OCI-LY3 (cell line): ENCODE measurements around the gene KIFBP.

Experiments used
- H2AFZ ChIP-seq: fragments of 200-600, 300-600 bp; shearing (Covaris generic); 2 replicates; pipeline ENCODE4 v1.6.0; 2014; ENCODE audit warnings: antibody characterized with exemption, low read depth, low read length
- H3K27ac ChIP-seq: fragments of 200-600, 300-600 bp; sonication (generic); 2 replicates; pipeline ENCODE4 v1.5.1; 2014; ENCODE audit warnings: mild to moderate bottlenecking, low read length, moderate library complexity, mixed read lengths
- H3K27me3 ChIP-seq: fragments of 200-600, 300-600 bp; sonication (generic); 2 replicates; pipeline ENCODE4 v1.6.1; 2014; ENCODE audit warnings: low read depth, low read length, mixed read lengths
- H3K36me3 ChIP-seq: fragments of 200-600, 300-600 bp; sonication (generic); replicated peaks from 2 replicates; pipeline ENCODE3; 2014; ENCODE audit warnings: low read depth, low read length, mixed read lengths
- H3K4me1 ChIP-seq: fragments of 300-600, 200-600 bp; sonication (generic); 2 replicates; pipeline ENCODE4 v1.6.1; 2014; ENCODE audit warnings: low read length, mixed read lengths
- H3K4me2 ChIP-seq: fragments of 200-600, 300-600 bp; sonication (generic); 2 replicates; pipeline ENCODE4 v1.6.1; 2014; ENCODE audit warnings: low read length, mixed read lengths
- H3K4me3 ChIP-seq: fragments of 300-600, 200-600 bp; sonication (generic); 2 replicates; pipeline ENCODE4 v1.5.1; 2014; ENCODE audit warnings: antibody characterized with exemption, mild to moderate bottlenecking, low read length, moderate library complexity
- H3K79me2 ChIP-seq: fragments of 300-600, 200-600 bp; shearing (Covaris generic); 2 replicates; pipeline ENCODE4 v1.6.1; 2014; ENCODE audit warnings: mild to moderate bottlenecking, low read length, mixed read lengths
- H3K9ac ChIP-seq: fragments of 300-600, 200-600 bp; shearing (Covaris generic); 2 replicates; pipeline ENCODE4 v1.6.0; 2014; ENCODE audit warnings: mild to moderate bottlenecking, low read length, moderate library complexity
- H3K9me3 ChIP-seq: fragments of 200-600, 300-600 bp; shearing (Covaris generic); 2 replicates; pipeline ENCODE4 v1.6.1; 2014; ENCODE audit warnings: low read length, mixed read lengths; ENCODE audit not compliant: insufficient read depth
- H4K20me1 ChIP-seq: fragments of 200-600, 300-600 bp; sonication (generic); 2 replicates; pipeline ENCODE4 v1.6.1; 2016; ENCODE audit warnings: low read length, mixed read lengths; ENCODE audit not compliant: insufficient read depth
- CTCF ChIP-seq: fragments of 200-600, 300-600 bp; sonication (generic); IDR thresholded peaks from 2 replicates; pipeline ENCODE4 v1.5.1; 2014; ENCODE audit warnings: antibody characterized with exemption, low read length, low read depth
- EZH2phosphoT487 ChIP-seq: fragments of 200-600 bp; shearing (Covaris generic); IDR thresholded peaks from 2 replicates; pipeline ENCODE4 v1.6.1; 2018; ENCODE audit warnings: antibody characterized with exemption, mixed run types, low read depth

Gene KIFBP

GRCh38 chr10:69057261-69057950 is 68.8 kb downstream of the KIFBP start:
- H3K9me3 ChIP-seq = no peaks in the 10 kb centered on the region
- no peaks in the 10 kb centered on the region for H3K27me3 ChIP-seq
- TF ChIP-seq EZH2phosphoT487 (no peak), CTCF (no peak)
- no peaks in the 10 kb centered on the region for H3K79me2 ChIP-seq
- H3K9ac ChIP-seq = no peak overlapping the region
- no peaks in the 10 kb centered on the region for H4K20me1 ChIP-seq
- H3K36me3 ChIP-seq = no peaks in the 10 kb centered on the region
- peak overlapping the region; percentile 22 for H3K4me2 ChIP-seq
- H3K4me1 ChIP-seq = peaks cover 57% of the 10 kb centered on the region
- no peak overlapping the region for H3K4me3 ChIP-seq
- H3K27ac ChIP-seq = peak overlapping the region; percentile 2; the same call in 1 of the 2 replicates
- H2AFZ ChIP-seq = peak overlapping the region; percentile 67

- no peak for TF ChIP-seq EZH2phosphoT487
- no peak for TF ChIP-seq CTCF
- Histone ChIP-seq H3K27me3 (no peaks in the 10 kb centered on the region), H3K4me2 (no peak overlapping the region), H3K36me3 (no peaks in the 10 kb centered on the region), H3K9ac (no peak overlapping the region), H3K9me3 (no peaks in the 10 kb centered on the region), H3K79me2 (no peaks in the 10 kb centered on the region), H3K4me3 (no peak overlapping the region), H2AFZ (peak overlapping the region; percentile 67), H3K27ac (no peak overlapping the region), H3K4me1 (peaks cover 52% of the 10 kb centered on the region), H4K20me1 (no peaks in the 10 kb centered on the region)
These were observed 69.3 kb downstream of the KIFBP start for GRCh38 chr10:69057951-69058297.

GRCh38 chr10:69060127-69060798 is 71.7 kb downstream of the KIFBP start:
- H2AFZ ChIP-seq = no peak overlapping the region
- H3K4me1 ChIP-seq = peaks cover 46% of the 10 kb centered on the region
- H3K9me3 ChIP-seq = no peaks in the 10 kb centered on the region
- H3K36me3 ChIP-seq = no peaks in the 10 kb centered on the region
- no peaks in the 10 kb centered on the region for H4K20me1 ChIP-seq
- no peak overlapping the region for H3K4me2 ChIP-seq
- no peaks in the 10 kb centered on the region for H3K27me3 ChIP-seq
- H3K27ac ChIP-seq = no peak overlapping the region
- no peaks in the 10 kb centered on the region for H3K79me2 ChIP-seq
- TF ChIP-seq CTCF = no peak
- TF ChIP-seq EZH2phosphoT487 = no peak
- no peak overlapping the region for H3K9ac ChIP-seq
- H3K4me3 ChIP-seq = no peak overlapping the region

GRCh38 chr10:69061305-69062161 is 72.9 kb downstream of the KIFBP start:
- Histone ChIP-seq H3K9ac (peak overlapping the region; percentile 55), H3K27me3 (no peaks in the 10 kb centered on the region), H3K4me3 (peak overlapping the region; percentile 73), H2AFZ (peak overlapping the region; percentile 94), H3K27ac (no peak overlapping the region; the same call in 1 of the 2 replicates), H3K4me2 (peak overlapping the region; percentile 95), H3K79me2 (no peaks in the 10 kb centered on the region), H3K4me1 (peaks cover 48% of the 10 kb centered on the region), H4K20me1 (no peaks in the 10 kb centered on the region), H3K9me3 (no peaks in the 10 kb centered on the region), H3K36me3 (no peaks in the 10 kb centered on the region)
- TF ChIP-seq CTCF (no peak), EZH2phosphoT487 (no peak)
